AG09319 (cell line): ENCODE results near the gene ERC2.

ENCODE experiments used
- DNase-seq: peaks from one replicate; pipeline ENCODE4 v3.0.0-alpha.2; 2010; ENCODE audit warnings: low read depth; ENCODE audit errors: extremely low read depth
- TF ChIP-seq, protein P1 (sequence below): IDR thresholded peaks from 2 replicates; pipeline ENCODE4 v1.5.1; 2011; ENCODE audit warnings: low read depth, mild to moderate bottlenecking, inconsistent platforms, low read length, moderate library complexity

ERC2 gene

DNA sequence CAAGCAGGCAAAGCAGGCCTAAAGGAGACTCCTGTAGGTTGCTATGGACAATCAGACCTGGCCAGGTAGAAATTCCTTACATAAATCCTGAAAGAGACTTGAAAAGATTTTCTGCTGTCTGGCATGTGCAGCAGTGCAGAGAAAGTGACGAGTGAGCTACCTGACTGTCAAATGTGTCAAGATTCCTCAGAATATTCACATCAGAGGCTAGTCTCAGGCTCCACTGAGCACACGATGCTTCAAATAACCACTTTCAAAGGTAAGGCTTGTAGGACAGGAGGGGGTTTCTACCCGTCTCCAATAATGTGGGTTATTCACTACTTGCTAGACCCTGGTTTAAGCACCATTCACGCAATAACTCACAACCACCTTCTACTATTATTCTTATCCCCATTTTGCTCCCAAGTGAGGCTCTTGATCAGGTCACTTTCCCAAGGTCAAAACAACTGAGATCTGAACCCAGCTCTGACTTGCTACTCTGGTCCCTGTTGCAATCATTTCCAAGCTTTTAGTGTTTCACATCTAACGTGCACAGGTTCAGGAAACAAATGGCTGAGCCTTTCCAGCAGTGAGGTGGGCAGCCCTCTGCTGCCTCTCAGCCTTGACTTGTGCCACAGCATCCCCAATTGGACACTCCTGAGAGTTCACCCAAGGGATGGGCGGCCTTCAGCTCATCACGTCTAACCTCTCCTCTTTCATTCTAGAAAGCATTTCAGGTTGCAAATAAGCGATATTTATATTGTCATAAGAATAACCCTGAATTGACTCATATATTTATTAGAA is 651.3 kb downstream of the ERC2 start:
- DNase-seq, result no peak
- TF ChIP-seq, protein P1, sequence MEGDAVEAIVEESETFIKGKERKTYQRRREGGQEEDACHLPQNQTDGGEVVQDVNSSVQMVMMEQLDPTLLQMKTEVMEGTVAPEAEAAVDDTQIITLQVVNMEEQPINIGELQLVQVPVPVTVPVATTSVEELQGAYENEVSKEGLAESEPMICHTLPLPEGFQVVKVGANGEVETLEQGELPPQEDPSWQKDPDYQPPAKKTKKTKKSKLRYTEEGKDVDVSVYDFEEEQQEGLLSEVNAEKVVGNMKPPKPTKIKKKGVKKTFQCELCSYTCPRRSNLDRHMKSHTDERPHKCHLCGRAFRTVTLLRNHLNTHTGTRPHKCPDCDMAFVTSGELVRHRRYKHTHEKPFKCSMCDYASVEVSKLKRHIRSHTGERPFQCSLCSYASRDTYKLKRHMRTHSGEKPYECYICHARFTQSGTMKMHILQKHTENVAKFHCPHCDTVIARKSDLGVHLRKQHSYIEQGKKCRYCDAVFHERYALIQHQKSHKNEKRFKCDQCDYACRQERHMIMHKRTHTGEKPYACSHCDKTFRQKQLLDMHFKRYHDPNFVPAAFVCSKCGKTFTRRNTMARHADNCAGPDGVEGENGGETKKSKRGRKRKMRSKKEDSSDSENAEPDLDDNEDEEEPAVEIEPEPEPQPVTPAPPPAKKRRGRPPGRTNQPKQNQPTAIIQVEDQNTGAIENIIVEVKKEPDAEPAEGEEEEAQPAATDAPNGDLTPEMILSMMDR, result no peak

DNA sequence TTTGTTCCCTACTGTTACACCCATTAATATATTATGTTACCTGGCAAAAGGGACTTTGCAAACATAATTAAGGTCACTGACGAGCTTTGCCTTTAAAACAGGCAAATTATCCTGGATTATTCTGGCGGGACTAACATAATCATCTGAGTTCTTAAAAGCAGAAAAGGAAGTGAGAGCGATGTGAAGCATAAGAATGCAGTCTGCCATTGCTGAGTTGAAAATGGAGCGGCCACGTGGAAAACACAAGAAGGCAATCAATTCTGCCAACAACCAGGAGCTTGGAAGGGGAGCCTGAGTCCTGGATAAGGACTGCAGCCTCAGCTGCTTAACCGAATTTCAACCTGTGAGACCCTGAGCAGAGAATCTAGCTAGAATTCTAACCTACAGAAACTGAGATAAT is 653.0 kb downstream of the ERC2 start:
- DNase-seq, result no peak
- TF ChIP-seq, protein P1, result no peak

DNA sequence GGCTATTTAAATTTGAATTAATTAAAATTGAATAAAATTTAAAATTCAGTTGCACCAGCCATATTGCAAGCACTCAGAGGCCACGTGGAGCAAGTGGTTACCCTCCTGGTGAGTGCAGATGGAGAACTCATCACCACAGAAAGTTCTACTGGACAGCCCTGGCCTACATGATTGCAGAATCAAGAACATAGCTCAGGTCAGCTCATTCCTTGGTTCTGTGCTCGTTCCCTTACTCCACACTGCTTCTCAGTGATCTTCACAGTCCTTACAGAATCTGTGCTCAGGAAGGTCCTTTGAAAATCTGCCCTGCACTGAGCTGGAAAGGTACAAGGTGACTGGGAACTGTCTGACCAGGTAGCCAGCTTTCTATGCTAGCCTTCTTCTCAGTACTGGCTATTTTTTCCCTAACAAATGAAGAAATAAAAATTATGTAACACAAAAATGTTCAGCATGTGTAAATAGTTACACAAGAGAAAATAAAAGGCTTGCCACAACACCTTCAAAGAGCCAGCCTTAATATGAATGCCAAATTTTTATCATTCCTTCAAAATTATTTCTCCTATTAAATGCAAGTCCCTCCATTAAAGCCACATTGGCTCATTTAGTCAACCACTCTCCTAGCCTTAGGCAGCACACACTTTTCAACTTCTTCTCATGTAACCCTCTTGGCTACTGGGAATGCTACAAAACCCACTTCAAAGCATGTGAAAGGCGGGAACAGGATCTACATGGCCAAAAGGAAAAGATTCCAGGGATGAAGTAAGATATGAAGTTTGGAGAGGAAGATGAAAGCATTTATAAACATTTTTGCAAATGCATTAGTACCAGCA is 654.8 kb downstream of the ERC2 start:
- TF ChIP-seq, protein P1, result no peak
- peak; percentile 36 for DNase-seq

DNA sequence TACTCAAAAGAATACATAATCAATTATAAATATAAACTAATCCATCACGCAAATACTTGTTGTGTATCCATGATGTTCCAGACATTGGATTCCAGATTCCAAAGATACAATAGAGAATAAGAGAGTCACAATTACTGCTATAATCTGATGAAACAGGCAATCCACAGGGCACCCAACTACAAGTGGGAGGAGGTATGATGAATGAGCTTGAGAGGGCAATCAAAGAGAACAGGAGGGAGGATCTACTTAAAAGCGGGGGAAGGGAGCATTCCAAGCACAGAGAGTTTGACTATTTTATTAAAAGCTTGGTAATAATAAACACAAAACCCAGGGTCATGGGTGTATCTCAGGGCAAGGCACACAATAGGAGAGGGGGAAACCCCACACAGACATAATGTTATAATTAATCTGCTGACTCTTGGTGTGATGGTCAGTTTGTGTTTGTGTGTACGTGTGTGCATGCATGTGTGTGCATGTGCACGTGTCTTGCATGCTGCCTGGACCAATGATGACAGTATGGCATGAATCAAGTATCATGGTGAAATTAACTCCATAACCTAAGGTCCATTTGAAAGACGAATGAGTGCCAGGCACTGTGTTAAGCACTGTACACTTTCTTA is 655.8 kb downstream of the ERC2 start:
- DNase-seq, result no peak
- TF ChIP-seq, protein P1, result no peak

DNA sequence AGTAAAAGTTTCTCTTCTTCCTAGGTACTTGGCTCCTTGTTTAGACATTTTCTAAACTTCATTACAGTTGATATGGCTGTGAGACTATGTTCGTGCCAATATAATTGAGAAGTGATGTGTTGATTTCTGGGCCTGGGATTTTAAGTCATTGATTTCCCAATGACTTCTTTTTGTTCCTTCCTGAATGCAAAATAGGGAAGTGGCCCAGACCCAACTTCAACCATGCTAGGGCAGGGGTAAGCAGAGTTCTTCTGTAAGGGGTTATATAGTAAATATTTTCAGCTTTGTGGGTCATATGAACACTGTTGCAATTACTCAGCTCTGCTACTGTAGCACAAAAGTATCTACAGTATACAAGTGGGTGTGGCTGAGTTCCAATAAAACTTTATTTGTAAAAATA is 661.1 kb downstream of the ERC2 start:
- DNase-seq, result no peak
- TF ChIP-seq, protein P1, result no peak

DNA sequence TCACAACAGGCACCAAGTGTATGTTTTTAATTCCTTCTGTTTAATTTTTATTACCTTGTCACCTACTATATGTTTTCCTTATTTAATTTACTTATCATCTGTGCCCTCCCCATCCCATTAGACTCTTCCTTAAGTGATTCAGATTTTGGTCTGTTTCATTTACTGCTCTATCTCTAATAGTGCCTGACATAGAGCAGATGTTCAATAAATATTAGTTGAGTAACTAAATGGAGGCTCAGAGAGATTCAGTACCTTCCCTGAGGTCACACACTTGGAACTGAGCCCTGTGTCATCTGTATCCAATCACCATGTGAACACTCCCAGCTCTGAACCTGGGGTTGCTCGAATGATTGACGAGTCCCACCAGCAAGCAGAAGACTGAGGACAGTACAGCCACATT is 663.1 kb downstream of the ERC2 start:
- DNase-seq, result no peak
- TF ChIP-seq, protein P1, result no peak
